ENCODE data around the gene CCNG2.

- TF ChIP-seq POLR2AphosphoS5 (IDR thresholded peaks at IDR 0.05; ENCODE audit: low read depth, low read length): no peak
- TF ChIP-seq TAF1 (IDR thresholded peaks at IDR 0.05; ENCODE audit: low read depth, low read length): no peak
- TF ChIP-seq SPI1 (IDR thresholded peaks at IDR 0.05; ENCODE audit: low read depth, low read length): no peak
- TF ChIP-seq POLR2A (IDR thresholded peaks at IDR 0.05; ENCODE audit: low read depth, low read length): no peak
Observed at GRCh38 chr4:77121736-77122240, 35.2 kb upstream of the CCNG2 start.

Measured in GM12891 (cell line).